Measurements from ENCODE around the gene KNL1.
"Not testable (repeated sequence)": the region's sequence is repeated elsewhere in the genome, so short reads cannot be mapped to it uniquely, and the experiment has no call there.

KNL1 gene

DNA sequence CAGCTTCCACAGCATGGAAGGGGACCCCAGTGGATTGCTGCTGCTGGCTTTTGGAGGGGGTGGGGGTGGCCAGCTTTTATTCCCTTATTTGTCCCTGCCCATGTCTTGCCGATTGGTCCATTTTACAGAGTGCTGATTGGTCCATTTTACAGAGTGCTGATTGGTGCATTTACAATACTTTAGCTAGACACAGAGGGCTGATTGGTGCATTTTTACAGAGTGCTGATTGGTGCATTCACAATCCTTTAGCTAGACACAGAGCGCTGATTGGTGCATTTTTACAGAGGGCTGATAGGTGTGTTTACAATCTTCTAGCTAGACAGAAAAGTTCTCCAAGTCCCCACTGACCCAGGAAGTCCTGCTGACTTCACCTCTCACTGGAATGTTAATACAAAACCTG, 12.3 kb upstream of the KNL1 start:
- DNase-seq (ENCODE audit: low read depth in 3 of 3), result not testable (repeated sequence)

DNA sequence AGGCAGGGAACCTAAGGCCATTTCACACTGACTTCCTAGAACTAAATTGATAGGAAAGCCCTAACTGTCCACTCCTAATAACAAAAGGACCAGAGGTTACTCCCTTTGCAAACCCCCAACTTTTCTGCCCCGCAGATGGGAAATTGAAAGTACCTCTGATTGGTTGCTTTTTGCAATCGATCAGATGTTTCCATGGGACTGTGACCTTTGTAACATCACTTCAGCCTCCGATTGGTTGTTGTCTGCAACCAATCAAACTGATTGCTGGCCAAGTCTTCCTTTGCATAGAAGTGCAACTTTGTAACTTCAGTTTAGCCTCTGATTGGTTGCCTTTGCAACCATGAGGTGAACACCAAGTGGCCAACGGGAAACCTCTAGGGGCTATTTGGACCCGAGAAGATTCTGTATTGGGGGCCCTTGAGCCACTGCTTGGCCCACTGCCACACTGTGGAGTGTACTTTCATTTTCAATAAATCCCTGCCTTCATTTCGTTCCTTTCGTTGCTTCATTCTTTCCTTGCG, 11.3 kb upstream of the KNL1 start:
- no peak for DNase-seq (ENCODE audit: low read depth in 3 of 3)

- DNase-seq (ENCODE audit: low read depth in 3 of 3), result no peak
Measured at GRCh38 chr15:40584191-40584590, 9.9 kb upstream of the KNL1 start.

GRCh38 chr15:40590667-40591050, 3.4 kb upstream of the KNL1 start:
- no peak for DNase-seq (ENCODE audit: low read depth in 3 of 3)

DNA sequence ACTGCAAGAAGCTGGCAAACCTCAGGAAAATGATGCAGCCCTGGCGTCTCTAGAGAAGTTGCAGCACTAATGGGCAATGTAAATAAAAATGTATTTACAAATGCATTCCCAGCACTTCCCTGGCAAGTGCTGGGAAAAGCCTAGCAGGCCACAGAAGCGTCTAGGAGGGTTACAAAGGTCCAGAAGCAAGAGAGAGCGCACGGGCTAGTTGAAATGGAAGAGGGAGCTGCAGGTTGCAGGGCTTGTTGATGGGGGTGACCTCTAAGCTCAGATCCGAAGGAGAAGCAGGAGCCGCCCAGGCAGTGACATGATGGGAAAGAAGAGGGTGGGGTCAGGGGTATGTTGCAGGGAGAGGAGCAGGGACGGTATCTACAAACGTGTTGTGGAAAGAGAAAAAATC, 2.7 kb upstream of the KNL1 start:
- no peak for DNase-seq (ENCODE audit: low read depth in 3 of 3)

GRCh38 chr15:40593165-40593564, 884 bp upstream of the KNL1 start:
- DNase-seq (ENCODE audit: low read depth in 3 of 3), result no peak

DNA sequence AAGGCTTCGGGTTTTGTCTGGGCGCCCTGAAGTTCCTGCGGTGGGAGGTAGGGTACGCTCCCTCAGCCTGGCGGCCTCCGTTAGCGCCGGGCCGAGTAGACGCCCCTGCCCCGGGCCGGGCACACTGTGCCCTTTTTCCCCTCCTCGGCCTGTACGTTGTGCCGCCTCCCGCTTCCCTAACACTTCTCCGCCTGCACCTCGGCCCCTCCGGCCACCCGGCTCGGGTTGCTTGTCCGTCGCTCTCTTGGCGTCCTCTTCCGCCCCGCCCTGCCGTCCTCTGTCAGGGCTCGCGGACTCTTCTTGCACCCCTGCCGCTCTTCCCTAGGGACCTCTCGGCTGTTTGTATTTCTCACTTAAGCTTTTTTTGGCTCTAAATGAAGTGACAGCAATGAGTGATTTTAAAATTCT, 384 bp downstream of the KNL1 start:
- no peak for DNase-seq (ENCODE audit: low read depth in 3 of 3)

DNA sequence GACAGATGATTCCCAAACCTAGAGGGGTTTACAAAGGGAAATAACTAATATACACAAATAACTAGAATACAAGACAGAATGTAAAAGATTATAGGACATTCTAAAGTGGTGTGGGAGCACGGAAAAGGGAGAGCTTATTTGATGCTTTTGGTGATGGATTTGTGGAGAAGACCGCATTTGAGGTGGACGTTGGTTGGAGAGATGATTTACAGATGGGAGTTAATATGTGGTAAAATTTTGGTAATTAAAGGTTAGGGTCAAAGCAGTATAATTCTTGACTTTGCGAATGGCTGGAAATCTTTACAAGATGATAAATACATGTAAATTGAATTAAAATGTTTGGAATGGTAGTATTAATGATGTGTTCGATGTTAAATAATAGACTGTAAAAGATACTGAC, 1.2 kb downstream of the KNL1 start:
- DNase-seq (ENCODE audit: low read depth in 3 of 3), result no peak

- DNase-seq (ENCODE audit: low read depth in 3 of 3), result no peak
Measured at GRCh38 chr15:40595773-40596172, 1.7 kb downstream of the KNL1 start.

- no peak for DNase-seq (ENCODE audit: low read depth in 3 of 3)
Measured at GRCh38 chr15:40597024-40597423, 3.0 kb downstream of the KNL1 start.

DNA sequence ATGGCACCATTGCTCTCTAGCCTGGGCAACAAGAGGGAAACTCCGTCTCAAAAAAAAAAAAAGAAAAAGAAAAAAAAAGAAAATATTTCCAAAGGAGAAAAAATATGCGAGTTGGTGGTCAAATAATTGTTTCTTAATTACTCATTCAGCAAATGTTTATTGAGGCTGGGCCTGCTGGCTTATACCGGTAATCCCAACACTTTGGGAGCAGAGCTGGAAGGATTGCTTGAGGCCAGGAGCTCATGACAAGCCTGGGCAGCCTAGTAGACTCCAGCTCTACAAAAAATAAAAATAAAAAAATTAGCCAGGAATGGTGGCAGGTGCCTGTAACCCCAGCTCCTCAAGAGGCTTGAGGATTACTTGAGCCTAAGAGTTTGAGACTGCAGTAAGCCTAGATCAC, 4.1 kb downstream of the KNL1 start:
- DNase-seq (ENCODE audit: low read depth in 3 of 3), result no peak

DNA sequence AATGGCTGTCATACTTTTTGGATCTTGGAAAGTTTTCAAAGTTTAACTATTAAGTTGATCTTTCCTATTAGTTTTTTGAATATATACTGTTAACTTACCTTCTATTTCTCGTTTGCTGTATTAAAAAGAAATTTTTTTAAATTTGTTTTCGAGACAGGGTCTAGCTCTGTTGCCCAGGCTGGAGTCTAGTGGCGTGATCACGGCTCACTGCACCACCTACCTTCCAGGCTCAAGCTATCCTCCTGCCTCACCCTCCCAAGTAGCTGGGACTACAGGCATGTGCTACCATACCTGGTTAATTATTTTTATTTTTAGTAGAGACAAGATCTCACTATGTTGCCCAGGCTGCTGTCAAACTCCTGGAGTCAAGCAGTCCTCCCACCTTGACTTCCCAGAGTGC, 4.6 kb downstream of the KNL1 start:
- DNase-seq (ENCODE audit: low read depth in 3 of 3), result no peak

DNA sequence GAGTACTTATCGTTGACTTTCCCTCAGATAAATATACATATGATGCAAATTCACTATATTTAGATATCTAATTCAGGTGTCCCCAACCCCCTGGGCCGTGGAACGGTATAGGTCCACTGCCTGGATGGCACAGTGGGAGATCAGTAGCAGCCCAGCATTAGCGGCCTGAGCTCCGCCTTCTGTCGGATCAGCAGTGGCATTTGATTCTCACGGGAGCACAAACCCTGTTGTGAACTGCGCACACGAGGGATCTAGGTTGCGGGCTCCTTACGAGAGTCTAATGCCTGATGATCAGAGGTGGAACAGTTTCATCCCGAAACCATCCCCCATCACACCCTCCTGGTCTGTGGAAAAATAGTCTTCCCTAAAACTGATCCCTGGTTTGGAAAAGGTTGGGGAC, 6.9 kb downstream of the KNL1 start:
- no peak for DNase-seq (ENCODE audit: low read depth in 3 of 3)

DNA sequence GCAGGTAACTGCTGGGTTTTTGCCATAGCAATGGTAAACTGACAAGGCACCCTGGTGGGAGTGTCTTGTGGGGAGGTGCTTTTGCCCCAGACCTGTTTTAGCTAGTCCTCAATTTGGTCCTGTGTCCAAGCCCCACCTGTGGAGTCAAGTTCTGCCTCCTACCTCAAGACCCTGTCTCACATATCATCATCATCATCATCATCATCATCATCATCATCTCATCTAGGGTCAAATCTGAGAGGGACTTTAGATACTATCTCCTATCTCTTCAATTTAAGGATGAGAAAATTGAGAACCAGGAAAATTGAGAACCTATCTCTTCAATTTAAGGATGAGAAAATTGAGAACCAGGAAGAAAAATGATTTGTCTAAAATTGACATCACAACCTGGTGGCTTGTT, 9.9 kb downstream of the KNL1 start:
- DNase-seq (ENCODE audit: low read depth in 3 of 3), result no peak

DNA sequence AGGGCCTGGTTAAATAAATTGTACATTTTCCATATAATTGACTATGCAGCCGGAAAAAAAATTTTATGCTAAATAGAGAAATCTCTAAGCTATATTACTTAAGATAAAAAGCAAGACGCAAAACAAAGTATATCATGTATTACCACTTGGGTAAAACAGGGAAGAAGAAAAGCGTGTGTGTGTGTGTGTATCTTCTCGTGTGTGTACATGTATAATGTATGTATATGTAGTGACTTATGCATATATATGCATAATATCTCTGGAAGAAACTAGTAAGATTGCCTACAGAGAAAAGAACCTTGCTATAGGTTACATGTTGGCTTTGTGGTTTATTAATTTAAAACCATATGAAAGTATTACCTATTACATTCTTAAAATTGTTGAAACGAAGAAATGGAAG, 19.0 kb downstream of the KNL1 start:
- DNase-seq (ENCODE audit: low read depth in 3 of 3), result no peak

- DNase-seq (ENCODE audit: low read depth in 3 of 3), result no peak
Measured at GRCh38 chr15:40618023-40618422, 24.0 kb downstream of the KNL1 start.

DNA sequence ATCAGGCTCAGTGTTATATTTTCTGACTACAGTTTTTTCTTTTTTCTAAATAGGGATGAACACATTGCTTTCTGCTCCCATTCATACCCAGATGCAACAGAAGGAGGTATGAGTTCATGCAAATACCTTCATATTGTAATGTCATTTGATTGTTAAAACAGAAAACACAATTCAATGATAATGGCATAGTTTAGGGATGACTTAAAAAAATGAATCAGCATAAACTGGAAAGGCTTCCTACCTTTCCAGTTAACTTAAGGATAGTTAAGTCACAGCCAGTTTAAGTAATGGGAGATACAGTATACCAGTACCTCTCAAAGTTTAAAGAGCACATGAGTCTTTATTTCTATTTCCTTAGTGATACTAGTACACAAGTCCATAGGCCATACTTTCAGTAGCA, 24.9 kb downstream of the KNL1 start:
- DNase-seq (ENCODE audit: low read depth in 3 of 3), result no peak

- no peak for DNase-seq (ENCODE audit: low read depth in 3 of 3)
Measured at GRCh38 chr15:40623361-40623760, 29.3 kb downstream of the KNL1 start.

GRCh38 chr15:40630313-40630712, 36.3 kb downstream of the KNL1 start:
- DNase-seq (ENCODE audit: low read depth in 3 of 3), result no peak

GRCh38 chr15:40633178-40633577, 39.1 kb downstream of the KNL1 start:
- DNase-seq (ENCODE audit: low read depth in 3 of 3), result no peak

DNA sequence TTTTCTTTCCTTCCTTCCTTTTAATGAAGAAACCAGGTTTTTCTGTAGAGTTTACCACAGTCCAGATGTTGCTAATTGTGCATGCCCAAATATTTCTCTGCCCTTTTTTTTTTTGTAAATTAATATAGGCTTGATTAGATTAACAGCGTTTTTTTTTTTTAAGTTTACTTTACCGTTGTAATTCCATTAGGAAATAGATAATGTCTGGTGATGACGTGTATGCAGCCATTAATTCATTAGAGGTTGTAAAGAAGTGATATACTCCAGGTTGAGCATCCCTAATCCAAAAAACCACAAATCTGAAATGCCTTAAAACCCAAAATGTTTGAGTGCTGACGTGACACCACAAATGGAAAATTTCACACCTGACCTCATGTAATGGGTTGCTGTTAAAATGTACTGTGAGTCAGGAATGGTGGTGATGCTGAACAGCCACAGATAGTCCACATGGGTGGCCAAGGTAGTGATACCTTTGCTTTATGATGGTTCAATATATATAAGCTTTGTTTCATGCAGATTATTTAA, 43.2 kb downstream of the KNL1 start:
- DNase-seq (ENCODE audit: low read depth in 3 of 3), result no peak

DNA sequence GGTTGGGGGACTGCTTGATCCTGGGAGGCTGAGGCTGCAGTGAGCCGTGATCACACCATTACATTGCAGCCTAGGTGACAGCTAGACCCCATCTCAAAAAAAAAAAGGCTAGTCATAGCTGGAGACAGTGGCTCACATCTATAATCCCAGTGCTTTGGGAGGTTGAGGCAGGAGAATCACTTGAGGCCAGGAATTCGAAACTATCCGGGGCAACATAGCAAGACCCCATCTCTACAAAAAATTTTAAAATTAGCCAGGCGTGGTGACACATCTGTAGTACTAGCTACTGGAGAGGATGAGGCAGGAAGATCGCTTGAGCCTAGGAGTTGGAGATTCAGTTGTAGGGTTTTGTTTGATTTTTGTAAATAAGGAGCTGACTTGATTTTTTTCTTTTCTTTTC, 45.6 kb downstream of the KNL1 start:
- DNase-seq (ENCODE audit: low read depth in 3 of 3), result no peak

GRCh38 chr15:40647523-40647922, 53.5 kb downstream of the KNL1 start:
- DNase-seq (ENCODE audit: low read depth in 3 of 3), result no peak

GRCh38 chr15:40650479-40650878, 56.4 kb downstream of the KNL1 start:
- no peak for DNase-seq (ENCODE audit: low read depth in 3 of 3)

DNA sequence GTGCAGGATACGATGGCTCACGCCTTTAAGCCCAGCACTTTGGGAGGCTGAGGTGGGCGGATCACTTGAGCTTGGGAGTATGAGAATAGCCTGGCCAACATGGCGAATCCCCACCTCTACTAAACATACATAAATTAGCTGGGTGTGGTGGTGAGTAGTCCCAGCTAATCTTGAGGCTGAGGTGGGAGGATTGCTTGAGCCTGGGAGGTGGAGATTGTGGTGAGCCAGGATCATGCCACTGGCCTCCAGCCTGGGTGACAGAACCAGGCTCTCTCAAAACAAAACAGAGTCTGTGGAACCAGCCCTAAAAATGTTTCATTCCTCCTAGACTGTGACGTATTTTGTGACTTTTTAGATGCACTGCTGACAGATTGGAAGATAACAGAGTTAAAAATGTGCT, 66.6 kb downstream of the KNL1 start:
- DNase-seq (ENCODE audit: low read depth in 3 of 3), result no peak

All from stimulated activated CD4-positive, alpha-beta T cell treated with anti-CD3 and anti-CD28 coated beads, TNF-alpha, amount 100 ng/mL, for 4 hours (primary cell).